LHCN-M2 (cell line): Measurements from ENCODE around the gene CD8B2. TPM values are rescaled to one million over a fixed set of nuclear protein-coding genes. Genes with fewer than 3 reads are reported as not detected.
"Not testable (repeated sequence)": the region's sequence is repeated elsewhere in the genome, so short reads cannot be mapped to it uniquely, and the experiment has no call there.

ENCODE experiments used
- DNase-seq: peaks from one replicate; pipeline ENCODE4 v3.0.0-alpha.2; 2012; ENCODE audit warnings: low read depth
- total RNA-seq: library from RNA; depleted of rRNA; stranded (reverse); fragments of >200 nt; gene quantifications from 2 replicates; pipeline ENCODE4 v1.2.3, GENCODE V29; 2014

The CD8B2 gene
- total RNA-seq, 1 experiment from 2014 or later, result not detected

- not testable (repeated sequence) for DNase-seq
These were observed 24.8 kb downstream of the CD8B2 start for GRCh38 chr2:106511934-106512333.

DNA sequence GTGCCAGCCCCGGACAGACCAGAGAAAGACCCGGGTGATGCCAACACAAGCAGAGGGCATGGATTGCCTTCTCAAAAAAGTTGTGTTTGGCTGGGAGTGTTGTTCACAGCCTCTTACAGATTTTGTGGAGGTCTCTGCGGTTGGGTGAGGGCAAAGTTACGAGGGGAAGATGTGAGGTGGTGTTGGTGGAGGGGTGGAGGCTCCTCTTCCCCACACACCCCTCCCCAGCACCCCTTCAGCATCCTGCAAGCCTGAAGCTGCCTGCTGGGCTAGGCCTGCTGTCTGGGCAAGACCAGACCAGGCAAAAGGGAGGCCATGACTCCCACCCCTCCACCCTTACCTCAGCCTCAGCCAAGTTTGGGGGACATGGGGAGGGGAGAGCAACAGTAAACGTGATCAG, 26.2 kb downstream of the CD8B2 start:
- DNase-seq, result not testable (repeated sequence)

GRCh38 chr2:106514827-106515226, 27.7 kb downstream of the CD8B2 start:
- DNase-seq, result not testable (repeated sequence)

- no peak for DNase-seq
These were observed 29.3 kb downstream of the CD8B2 start for GRCh38 chr2:106516436-106516835.

GRCh38 chr2:106516864-106517263, 29.7 kb downstream of the CD8B2 start:
- DNase-seq, result no peak

- no peak for DNase-seq
These were observed 30.2 kb downstream of the CD8B2 start for GRCh38 chr2:106517329-106517728.

DNA sequence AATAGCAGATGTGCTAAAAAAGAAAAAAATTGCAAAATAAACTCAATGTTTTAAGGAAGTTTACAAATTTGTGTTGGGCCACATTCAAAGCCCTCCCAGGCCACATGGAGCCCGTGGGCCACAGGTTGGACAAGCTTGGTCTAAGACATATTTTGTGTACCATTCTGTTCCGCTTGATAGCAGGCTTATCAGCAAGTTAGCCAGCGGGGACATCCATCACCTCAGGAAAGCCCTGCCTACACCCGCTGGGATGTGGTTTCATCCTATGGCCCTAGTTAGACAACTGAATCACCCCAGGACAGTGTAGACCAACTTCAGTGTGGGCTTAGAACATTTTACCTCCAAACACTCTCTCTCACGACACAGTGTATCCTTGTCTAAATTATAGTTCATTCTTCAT, 32.6 kb downstream of the CD8B2 start:
- DNase-seq, result no peak

DNA sequence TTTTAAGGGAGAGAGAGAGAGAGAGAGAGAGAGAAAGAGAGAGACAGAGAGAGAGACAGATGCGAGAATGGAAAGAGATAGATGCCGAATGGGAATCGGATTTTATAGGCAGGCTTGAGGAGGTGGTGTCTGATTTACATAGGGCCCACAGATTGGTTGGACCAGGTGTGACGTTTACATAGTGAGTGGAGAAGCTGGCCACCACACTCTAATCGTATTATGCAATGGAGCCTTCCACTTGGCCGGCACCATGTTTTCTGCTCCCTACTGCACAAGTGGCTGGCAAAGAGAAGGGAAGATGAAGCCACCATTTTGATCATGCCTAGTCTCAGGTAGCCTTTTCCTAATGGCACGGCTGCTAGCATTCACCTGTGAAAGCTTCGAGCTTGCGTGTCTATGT, 33.9 kb downstream of the CD8B2 start:
- no peak for DNase-seq

- DNase-seq, result no peak
These were observed 37.0 kb downstream of the CD8B2 start for GRCh38 chr2:106523976-106524665.

GRCh38 chr2:106530866-106531265, 43.7 kb downstream of the CD8B2 start:
- no peak for DNase-seq

DNA sequence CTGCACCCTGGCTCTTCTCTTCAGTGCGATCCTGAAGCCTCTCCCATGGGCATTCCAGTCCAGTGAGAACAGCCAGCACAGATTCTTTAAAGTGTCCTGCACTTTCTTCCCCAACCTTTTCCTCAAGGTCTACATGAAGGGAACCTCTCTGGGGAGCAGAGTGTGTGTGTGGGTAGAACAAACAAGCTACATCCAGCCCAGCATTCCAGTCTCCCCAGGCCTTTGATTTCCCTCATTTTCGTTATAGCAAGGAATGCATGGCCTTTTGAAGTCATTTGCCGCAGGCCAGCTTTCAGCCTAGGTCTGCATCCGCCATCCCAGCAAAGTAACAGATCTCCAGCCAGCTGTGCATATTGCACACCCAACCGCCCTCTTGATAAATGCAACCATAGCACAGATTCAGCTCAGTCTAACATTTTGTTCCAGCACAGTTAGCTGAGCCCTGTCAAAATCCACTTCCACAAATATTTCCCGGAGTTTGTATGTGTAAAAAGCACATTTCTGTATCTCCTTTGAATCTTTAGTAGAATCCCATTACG, 44.6 kb downstream of the CD8B2 start:
- DNase-seq, result no peak

DNA sequence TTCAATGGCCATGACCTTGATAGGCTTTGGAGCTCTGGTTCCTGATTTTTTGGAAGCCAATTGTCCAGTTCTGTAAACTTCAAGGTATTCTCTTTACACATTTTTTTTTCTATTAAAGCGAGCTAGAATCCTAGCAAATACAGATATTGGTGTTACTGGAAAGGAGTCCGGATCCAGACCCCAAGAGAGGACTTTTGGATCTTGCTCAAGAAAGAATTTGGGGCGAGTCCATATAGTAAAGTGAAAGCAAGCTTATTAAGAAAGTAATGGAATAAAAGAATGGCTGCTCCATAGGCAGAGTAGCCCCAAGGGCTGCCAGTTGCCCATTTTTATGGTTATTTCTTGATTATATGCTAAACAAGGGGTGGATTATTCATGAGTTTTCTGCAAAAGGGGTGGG, 45.1 kb downstream of the CD8B2 start:
- no peak for DNase-seq

DNA sequence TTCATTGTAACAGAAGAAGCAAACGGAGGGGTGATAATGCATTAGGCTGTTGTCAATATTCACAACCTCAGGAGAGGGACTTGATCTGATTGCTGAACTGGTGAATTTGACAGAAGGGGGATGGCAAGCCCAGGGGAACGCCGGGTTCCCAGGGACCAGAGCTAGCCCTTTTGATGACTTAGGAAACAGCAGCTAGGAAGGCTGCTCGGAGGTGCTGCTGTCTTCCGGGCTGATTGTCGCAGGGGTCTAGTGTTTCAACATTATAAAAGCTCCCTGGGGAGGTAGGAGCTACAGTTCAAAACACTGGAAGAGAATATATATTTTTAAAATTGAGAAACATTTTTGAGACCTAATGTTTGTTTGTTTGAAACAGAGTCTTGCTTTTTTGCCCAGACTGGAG, 47.3 kb downstream of the CD8B2 start:
- no peak for DNase-seq

GRCh38 chr2:106536490-106536889, 49.3 kb downstream of the CD8B2 start:
- DNase-seq, result no peak

GRCh38 chr2:106537047-106537446, 49.9 kb downstream of the CD8B2 start:
- no peak for DNase-seq

DNA sequence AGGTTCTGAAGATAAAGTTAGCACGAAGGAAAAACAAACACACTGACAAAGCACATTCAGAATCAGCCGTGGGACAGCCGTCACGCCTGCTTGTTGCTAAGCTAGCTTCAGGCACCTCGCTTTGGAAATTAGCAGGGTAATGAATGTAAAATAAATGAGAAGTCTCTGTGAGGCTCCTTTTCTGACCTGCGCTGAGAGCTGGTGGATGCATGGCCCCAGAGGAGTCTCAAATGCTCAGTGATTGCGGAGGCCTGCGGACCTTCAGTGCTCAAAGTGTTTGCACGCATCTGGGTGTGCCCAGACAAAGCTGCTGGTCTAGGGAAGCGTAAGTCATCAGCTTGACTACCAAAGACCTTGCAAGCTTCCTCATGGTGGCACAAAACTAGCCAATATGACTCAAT, 50.6 kb downstream of the CD8B2 start:
- DNase-seq, result no peak

GRCh38 chr2:106540886-106541285, 53.7 kb downstream of the CD8B2 start:
- no peak for DNase-seq

DNA sequence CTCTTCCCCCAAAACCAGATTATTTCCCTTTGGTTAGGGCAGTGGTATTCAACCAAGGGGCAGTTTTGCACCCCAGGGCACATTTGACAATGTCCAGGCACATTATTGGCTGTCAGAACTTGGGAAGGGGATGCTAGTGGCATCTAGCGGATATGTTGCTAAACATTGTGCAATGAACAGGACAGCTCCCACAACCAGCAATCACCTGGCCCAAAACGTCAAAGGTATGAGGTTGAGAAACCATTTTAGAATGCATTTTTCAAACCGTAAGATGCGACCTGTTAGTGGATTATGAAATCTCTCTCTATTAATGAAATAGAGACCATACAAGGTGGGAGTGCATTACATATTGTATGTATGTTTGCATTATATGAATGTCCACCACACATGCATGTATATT, 54.2 kb downstream of the CD8B2 start:
- no peak for DNase-seq

- DNase-seq, result peak; percentile 26
These were observed 55.7 kb downstream of the CD8B2 start for GRCh38 chr2:106542746-106543359.

GRCh38 chr2:106545007-106545406, 57.8 kb downstream of the CD8B2 start:
- DNase-seq, result no peak

DNA sequence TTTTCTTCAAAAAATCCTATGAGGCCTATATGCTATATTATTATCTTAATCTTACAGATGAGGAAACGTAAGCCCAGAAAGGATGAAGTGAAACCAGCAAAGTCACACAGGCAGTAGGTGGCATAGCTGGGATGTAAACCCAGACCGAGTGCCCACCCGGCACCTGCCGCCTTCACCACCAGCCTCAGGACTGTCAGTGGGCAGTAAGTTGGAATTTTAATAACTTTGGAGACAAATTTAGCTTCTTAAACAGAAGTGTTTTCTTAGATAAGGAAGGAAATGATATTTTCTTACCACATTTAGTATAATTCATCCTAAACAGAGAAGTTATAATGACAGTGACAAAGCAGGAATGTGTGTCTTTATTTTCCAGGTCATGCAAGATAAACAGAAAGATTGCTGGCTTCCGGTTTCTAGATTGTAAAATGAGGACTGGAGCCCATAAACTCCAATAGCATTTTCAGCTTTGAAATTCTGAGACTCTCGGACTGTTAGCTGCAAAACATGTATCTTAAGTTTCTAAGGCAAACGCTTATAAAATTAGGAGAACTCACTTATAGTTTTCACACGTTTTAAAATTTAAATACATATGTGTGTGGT, 59.3 kb downstream of the CD8B2 start:
- no peak for DNase-seq

- DNase-seq, result no peak
These were observed 60.2 kb downstream of the CD8B2 start for GRCh38 chr2:106547164-106547903.
